HL-60 (cell line): ENCODE results near the gene PMEL.
"Not testable (repeated sequence)": the region's sequence is repeated elsewhere in the genome, so short reads cannot be mapped to it uniquely, and the experiment has no call there.

Experiments used
- DNase-seq, 2 experiments: peaks; one replicate each; pipeline ENCODE4 v3.0.0-alpha.2; 2010 to 2020; ENCODE audit warnings: low read depth in 1 of 2, low spot score in 1 of 2
- H3K27ac ChIP-seq: fragments of 250-450 bp; sonication (Bioruptor Pico); replicated peaks from 2 replicates; pipeline ENCODE4 v1.5.1; 2020; ENCODE audit warnings: mild to moderate bottlenecking, moderate library complexity
- H3K27me3 ChIP-seq: fragments of 250-450 bp; sonication (Bioruptor Pico); 2 replicates; pipeline ENCODE4 v1.5.1; 2021; ENCODE audit warnings: mild to moderate bottlenecking, moderate library complexity; ENCODE audit not compliant: insufficient read depth, poor library complexity, severe bottlenecking
- H3K4me3 ChIP-seq: replicated peaks from 2 replicates; pipeline ENCODE4 v1.5.1; 2011; ENCODE audit warnings: mild to moderate bottlenecking, control low read depth, low read length; ENCODE audit not compliant: insufficient read depth
- GABPA ChIP-seq: IDR thresholded peaks from 2 replicates; pipeline ENCODE4 v1.6.1; 2012; ENCODE audit warnings: low read depth
- POLR2AphosphoS5 ChIP-seq: IDR thresholded peaks from 2 replicates; pipeline ENCODE4 v1.6.1; 2012; ENCODE audit warnings: low read depth
- SPI1 ChIP-seq: IDR thresholded peaks from 2 replicates; pipeline ENCODE4 v1.6.1; 2012; ENCODE audit warnings: low read depth, mild to moderate bottlenecking, borderline replicate concordance
- TF ChIP-seq, protein P1 (sequence below): IDR thresholded peaks from one replicate; pipeline ENCODE4 v1.5.1; 2011; ENCODE audit warnings: low read length, control low read depth, inconsistent platforms; ENCODE audit not compliant: insufficient read depth
- TF ChIP-seq, protein P2 (sequence below): IDR thresholded peaks from 2 replicates; pipeline ENCODE4 v1.6.1; 2012; ENCODE audit warnings: low read depth; ENCODE audit not compliant: insufficient replicate concordance

Gene PMEL

DNA sequence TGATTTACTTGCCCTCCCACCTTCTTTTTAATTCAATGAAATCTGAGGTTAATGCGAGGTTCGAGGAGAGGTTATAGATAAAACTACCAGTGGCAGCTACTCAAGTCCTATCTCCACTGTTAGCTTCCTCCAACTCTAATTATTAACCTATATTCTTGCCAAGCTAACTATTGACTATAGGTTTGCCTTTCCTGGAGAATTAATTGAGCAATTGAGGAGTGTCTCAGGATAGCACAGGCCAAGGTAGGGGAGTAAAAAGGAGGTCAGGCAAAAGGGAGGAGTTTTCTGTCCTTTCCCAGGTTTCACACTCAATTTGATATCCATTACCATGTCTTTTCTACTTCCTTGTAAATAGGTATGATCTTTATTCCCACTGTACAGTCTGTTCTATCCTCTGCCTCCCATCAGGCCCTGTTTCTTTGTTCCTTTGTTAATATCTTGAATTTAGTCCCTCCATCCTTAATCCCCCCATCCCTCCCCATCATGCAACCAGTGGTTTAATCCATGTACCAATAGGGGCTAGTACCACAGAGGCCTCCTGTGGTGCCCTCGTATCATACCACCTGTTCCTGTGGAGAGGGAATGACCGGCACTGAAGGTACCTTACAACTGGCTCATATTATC is 27.5 kb upstream of the PMEL start:
- TF ChIP-seq GABPA: no peak
- no peak for TF ChIP-seq SPI1
- no peak for TF ChIP-seq POLR2AphosphoS5
- Histone ChIP-seq H3K27me3 (no peaks in the 10 kb centered on the region), H3K4me3 (no peak overlapping the region), H3K27ac (no peak overlapping the region)
- DNase-seq: no peak

DNA sequence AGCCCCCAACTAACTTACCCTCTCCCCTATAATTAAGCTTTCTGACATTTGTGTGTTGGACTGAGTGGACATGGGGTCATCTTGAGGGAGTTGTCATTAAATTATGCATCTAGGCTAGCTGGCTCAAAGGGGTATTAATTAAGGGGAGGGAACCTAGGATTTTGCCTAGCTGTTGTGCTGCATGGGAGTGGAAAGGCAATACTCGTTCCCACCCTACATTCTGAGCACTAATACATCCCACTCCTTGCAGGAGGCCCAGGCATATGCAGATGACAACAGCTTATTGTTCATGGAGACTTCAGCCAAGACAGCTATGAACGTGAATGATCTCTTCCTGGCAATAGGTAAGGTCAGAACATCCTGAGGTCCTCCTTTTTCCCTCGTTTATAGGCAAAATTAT is 25.3 kb upstream of the PMEL start:
- Histone ChIP-seq H3K4me3 (no peak overlapping the region), H3K27ac (no peak overlapping the region), H3K27me3 (no peaks in the 10 kb centered on the region)
- TF ChIP-seq POLR2AphosphoS5: no peak
- no peak for TF ChIP-seq GABPA
- TF ChIP-seq, protein P1, sequence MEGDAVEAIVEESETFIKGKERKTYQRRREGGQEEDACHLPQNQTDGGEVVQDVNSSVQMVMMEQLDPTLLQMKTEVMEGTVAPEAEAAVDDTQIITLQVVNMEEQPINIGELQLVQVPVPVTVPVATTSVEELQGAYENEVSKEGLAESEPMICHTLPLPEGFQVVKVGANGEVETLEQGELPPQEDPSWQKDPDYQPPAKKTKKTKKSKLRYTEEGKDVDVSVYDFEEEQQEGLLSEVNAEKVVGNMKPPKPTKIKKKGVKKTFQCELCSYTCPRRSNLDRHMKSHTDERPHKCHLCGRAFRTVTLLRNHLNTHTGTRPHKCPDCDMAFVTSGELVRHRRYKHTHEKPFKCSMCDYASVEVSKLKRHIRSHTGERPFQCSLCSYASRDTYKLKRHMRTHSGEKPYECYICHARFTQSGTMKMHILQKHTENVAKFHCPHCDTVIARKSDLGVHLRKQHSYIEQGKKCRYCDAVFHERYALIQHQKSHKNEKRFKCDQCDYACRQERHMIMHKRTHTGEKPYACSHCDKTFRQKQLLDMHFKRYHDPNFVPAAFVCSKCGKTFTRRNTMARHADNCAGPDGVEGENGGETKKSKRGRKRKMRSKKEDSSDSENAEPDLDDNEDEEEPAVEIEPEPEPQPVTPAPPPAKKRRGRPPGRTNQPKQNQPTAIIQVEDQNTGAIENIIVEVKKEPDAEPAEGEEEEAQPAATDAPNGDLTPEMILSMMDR: no peak
- no peak for DNase-seq

DNA sequence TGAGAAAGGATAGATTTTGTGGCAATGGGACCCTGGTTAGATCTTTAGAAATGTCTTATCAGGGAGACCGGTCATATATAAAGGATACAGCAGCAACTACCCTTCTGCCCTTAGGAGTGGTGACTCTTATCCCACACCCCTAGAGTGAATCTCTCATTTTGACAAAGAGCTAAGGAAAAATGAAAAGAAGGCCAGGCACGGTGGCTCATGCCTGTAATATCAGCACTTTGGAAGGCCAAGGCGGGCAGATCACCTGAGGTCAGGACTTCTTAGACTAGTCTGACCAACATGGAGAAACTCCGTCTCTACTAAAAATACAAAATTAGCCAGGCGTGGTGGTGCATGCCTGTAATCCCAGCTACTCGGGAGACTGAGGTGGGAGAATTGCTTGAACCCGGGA is 20.1 kb upstream of the PMEL start:
- H3K4me3 ChIP-seq, H3K27ac ChIP-seq, DNase-seq, H3K27me3 ChIP-seq: not testable (repeated sequence)

DNA sequence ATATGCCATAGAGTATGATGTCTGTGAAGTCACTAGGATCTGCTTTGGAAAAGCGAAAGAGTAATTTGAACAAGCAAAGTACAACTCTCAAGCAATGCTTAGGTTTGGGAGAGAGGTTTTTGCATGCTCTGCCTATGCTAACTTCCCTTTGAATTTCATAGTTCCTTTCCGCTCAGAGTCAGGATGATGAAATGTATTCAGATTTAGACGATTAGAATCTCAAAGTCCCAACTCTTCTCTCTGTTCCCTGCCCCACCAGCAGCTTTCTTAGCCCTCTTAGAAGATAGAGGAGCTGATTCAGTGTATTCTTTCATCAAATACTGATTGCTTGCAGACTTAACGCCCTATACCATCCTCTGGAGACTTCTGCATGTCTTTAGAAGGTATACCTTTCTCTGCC is 19.5 kb upstream of the PMEL start:
- TF ChIP-seq, protein P2, sequence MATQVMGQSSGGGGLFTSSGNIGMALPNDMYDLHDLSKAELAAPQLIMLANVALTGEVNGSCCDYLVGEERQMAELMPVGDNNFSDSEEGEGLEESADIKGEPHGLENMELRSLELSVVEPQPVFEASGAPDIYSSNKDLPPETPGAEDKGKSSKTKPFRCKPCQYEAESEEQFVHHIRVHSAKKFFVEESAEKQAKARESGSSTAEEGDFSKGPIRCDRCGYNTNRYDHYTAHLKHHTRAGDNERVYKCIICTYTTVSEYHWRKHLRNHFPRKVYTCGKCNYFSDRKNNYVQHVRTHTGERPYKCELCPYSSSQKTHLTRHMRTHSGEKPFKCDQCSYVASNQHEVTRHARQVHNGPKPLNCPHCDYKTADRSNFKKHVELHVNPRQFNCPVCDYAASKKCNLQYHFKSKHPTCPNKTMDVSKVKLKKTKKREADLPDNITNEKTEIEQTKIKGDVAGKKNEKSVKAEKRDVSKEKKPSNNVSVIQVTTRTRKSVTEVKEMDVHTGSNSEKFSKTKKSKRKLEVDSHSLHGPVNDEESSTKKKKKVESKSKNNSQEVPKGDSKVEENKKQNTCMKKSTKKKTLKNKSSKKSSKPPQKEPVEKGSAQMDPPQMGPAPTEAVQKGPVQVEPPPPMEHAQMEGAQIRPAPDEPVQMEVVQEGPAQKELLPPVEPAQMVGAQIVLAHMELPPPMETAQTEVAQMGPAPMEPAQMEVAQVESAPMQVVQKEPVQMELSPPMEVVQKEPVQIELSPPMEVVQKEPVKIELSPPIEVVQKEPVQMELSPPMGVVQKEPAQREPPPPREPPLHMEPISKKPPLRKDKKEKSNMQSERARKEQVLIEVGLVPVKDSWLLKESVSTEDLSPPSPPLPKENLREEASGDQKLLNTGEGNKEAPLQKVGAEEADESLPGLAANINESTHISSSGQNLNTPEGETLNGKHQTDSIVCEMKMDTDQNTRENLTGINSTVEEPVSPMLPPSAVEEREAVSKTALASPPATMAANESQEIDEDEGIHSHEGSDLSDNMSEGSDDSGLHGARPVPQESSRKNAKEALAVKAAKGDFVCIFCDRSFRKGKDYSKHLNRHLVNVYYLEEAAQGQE: no peak
- no peak for TF ChIP-seq POLR2AphosphoS5
- no peak; the same call in 1 of the 2 replicates for TF ChIP-seq SPI1
- TF ChIP-seq GABPA: no peak
- TF ChIP-seq, protein P1: no peak
- Histone ChIP-seq H3K27ac (peak overlapping the region; percentile 5), H3K27me3 (no peaks in the 10 kb centered on the region), H3K4me3 (no peak overlapping the region)
- peak in 1 of 2 experiments; percentile 33 for DNase-seq

DNA sequence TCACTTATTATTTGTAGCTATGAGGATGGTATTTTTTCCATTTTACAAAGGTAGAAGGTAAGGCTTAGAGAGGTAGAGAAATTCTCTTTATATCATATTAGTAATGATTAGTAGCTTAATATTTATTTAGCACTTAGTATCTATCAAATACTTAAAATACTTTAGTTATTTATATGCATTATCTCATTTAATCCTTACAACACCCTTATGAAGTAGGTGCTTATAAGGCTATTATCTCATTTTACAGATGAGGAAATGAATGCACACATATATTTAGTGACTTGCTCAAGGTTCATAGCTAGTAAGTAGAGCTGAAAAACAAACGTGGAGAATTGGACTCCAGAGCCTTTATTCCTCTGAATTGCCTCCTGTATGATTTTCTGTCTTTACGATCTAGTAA is 19.0 kb upstream of the PMEL start:
- Histone ChIP-seq H3K4me3 (no peak overlapping the region), H3K27me3 (no peaks in the 10 kb centered on the region), H3K27ac (peak overlapping the region; percentile 5)
- TF ChIP-seq GABPA (no peak), SPI1 (no peak), POLR2AphosphoS5 (no peak)
- TF ChIP-seq, protein P1: no peak
- TF ChIP-seq, protein P2: no peak
- DNase-seq: no peak
